GM12874 (cell line): ENCODE results near the gene RPS3.

Experiments
- TF ChIP-seq, protein P1 (sequence below): IDR thresholded peaks from 2 replicates; pipeline ENCODE4 v1.5.1; 2011; ENCODE audit warnings: low read depth, mild to moderate bottlenecking, control low read depth, low read length, moderate library complexity; ENCODE audit not compliant: insufficient read depth

The RPS3 gene

DNA sequence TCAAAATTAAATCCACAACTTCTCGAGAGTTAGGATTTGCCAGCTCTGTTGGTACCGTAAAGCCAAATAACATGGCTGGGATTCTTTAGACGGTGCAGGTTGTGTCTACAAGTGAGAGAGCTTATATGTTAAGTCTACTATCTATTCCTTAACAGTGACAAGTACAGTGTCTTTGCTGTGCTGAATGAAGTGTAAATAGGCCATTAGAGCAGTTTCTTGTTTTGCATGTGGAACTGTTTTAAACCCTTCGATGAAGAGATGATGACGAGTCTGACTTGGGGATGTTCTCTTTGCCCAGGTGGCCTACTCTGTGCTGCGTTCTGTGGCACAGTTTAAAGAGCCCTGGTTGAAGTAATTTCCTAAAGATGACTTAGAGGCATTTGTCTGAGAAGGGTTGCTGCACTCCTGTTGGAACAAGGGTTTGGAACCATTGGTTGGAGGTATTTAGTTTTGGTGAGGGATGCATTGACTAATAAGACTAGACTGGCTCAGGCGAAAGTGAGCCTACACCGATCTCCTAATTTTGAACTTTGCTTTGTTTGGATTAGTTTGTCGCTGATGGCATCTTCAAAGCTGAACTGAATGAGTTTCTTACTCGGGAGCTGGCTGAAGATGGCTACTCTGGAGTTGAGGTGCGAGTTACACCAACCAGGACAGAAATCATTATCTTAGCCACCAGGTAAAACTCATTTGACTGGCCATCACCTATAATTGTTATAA lies 988 bp downstream of the RPS3 start:
- TF ChIP-seq, protein P1, sequence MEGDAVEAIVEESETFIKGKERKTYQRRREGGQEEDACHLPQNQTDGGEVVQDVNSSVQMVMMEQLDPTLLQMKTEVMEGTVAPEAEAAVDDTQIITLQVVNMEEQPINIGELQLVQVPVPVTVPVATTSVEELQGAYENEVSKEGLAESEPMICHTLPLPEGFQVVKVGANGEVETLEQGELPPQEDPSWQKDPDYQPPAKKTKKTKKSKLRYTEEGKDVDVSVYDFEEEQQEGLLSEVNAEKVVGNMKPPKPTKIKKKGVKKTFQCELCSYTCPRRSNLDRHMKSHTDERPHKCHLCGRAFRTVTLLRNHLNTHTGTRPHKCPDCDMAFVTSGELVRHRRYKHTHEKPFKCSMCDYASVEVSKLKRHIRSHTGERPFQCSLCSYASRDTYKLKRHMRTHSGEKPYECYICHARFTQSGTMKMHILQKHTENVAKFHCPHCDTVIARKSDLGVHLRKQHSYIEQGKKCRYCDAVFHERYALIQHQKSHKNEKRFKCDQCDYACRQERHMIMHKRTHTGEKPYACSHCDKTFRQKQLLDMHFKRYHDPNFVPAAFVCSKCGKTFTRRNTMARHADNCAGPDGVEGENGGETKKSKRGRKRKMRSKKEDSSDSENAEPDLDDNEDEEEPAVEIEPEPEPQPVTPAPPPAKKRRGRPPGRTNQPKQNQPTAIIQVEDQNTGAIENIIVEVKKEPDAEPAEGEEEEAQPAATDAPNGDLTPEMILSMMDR, result no peak

GRCh38 chr11:75402002-75402773 lies 2.9 kb downstream of the RPS3 start:
- TF ChIP-seq, protein P1, result no peak

- TF ChIP-seq, protein P1, result no peak
Observed at GRCh38 chr11:75403037-75403436, 3.7 kb downstream of the RPS3 start.

DNA sequence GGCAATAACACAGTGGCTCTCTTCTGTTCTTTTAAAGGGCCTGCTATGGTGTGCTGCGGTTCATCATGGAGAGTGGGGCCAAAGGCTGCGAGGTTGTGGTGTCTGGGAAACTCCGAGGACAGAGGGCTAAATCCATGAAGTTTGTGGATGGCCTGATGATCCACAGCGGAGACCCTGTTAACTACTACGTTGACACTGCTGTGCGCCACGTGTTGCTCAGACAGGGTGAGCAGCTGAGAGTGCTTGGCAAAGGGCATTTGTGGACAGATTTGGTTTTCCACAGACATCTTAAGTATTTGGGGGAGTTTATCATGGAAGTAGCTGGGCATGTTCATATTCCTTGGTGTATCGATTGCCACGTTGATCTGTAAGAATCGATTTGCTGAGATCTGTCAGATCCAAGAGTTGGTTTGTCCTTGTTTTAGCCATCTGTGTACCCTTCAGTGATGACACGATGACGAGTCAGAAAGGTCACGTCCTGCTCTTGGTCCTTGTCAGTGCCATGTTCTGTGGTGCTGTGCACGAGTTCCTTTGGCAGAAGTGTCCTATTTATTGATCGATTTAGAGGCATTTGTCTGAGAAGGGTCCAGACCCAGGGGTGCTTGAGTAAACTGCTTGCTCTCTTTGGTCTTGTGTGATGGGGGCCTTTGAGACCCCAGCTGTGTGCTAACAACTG lies 4.8 kb downstream of the RPS3 start:
- TF ChIP-seq, protein P1, result no peak

DNA sequence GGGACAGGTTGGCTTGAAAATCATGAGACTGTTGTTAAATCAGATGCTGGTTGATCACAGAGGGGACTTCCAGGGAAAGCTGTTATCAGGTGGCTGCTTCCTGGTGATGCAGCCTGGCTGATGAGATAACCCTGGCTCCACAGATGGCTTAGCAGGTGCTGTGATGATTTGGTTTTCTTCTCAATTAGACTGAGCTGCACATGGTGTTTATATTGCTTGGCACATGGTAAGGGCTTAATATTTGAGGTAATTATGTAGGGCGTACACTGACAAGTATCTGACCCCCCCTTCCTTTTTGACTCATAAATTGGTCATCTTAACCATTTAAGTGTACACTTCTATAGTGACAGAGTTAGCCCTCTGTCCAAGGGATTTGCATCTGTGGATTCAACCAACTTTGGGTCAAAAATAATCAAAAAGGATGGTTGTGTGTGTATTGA lies 7.0 kb downstream of the RPS3 start:
- TF ChIP-seq, protein P1, result no peak

GRCh38 chr11:75408957-75409219 lies 9.6 kb downstream of the RPS3 start:
- TF ChIP-seq, protein P1, result no peak

GRCh38 chr11:75413864-75414263 lies 14.5 kb downstream of the RPS3 start:
- TF ChIP-seq, protein P1, result no peak
